NT2/D1 (cell line): ENCODE measurements around the gene SNX27.

Experiments
- SUZ12 ChIP-seq: IDR thresholded peaks from 2 replicates; pipeline ENCODE4 v1.6.1; 2011; ENCODE audit not compliant: insufficient read length, insufficient read depth; ENCODE audit errors: extremely low read depth
- YY1 ChIP-seq: IDR thresholded peaks from 2 replicates; pipeline ENCODE4 v1.6.1; 2011; ENCODE audit not compliant: insufficient read length, insufficient read depth
- ZNF274 ChIP-seq: IDR thresholded peaks from 2 replicates; pipeline ENCODE4 v1.6.1; 2011; ENCODE audit warnings: mild to moderate bottlenecking, low read depth, low read length

DNA sequence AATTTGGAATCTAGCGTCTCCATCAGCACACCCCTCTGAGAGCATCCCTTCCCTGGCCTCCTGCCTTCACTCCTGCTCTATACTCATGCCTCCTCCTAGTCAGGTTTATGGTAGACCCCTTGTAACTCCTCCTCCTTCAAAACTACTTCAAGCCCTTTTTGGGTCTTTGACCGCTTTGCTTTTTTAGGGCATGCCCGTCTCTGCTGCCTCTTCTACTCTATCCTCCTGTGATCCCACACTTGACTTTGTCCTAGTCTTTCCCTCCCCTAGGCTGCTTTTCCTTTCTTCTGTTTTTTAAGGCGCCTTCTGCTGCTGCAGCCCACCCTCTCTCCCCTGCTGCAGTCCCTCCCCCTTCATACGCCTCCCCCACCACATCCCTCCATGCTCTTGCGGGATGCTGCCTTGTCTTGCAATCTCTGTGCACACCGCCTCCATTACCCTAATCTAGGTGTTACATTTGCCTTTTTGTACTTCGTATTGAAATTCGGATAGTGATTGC lies 1.5 kb downstream of the SNX27 start:
- TF ChIP-seq ZNF274 (no peak), SUZ12 (no peak), YY1 (no peak)
